Measurements from ENCODE around the gene HPS4.

HPS4 gene

GRCh38 chr22:26494506-26494905 is 10.9 kb upstream of the HPS4 start:
- no peak for DNase-seq

GRCh38 chr22:26492220-26492619 is 8.6 kb upstream of the HPS4 start:
- no peak for DNase-seq

- DNase-seq, result no peak
Measured at GRCh38 chr22:26489447-26490036, 6.0 kb upstream of the HPS4 start.

GRCh38 chr22:26487996-26488395 is 4.4 kb upstream of the HPS4 start:
- no peak for DNase-seq

GRCh38 chr22:26486394-26486793 is 2.8 kb upstream of the HPS4 start:
- DNase-seq, result no peak

GRCh38 chr22:26485806-26486390 is 2.3 kb upstream of the HPS4 start:
- no peak for DNase-seq

GRCh38 chr22:26485013-26485412 is 1.4 kb upstream of the HPS4 start:
- no peak for DNase-seq

- no peak for DNase-seq
Measured at GRCh38 chr22:26484360-26484706, 750 bp upstream of the HPS4 start.

- no peak for DNase-seq
Measured at GRCh38 chr22:26483043-26483438, 542 bp downstream of the HPS4 start.

- DNase-seq, result no peak
Measured at GRCh38 chr22:26482161-26482560, 1.4 kb downstream of the HPS4 start.

GRCh38 chr22:26481694-26482093 is 1.9 kb downstream of the HPS4 start:
- no peak for DNase-seq

GRCh38 chr22:26481112-26481693 is 2.4 kb downstream of the HPS4 start:
- DNase-seq, result no peak

GRCh38 chr22:26480611-26480932 is 3.0 kb downstream of the HPS4 start:
- DNase-seq, result no peak

GRCh38 chr22:26479792-26480610 is 3.6 kb downstream of the HPS4 start:
- no peak for DNase-seq

- DNase-seq, result no peak
Measured at GRCh38 chr22:26479043-26479791, 4.4 kb downstream of the HPS4 start.

GRCh38 chr22:26477341-26477731 is 6.2 kb downstream of the HPS4 start:
- no peak for DNase-seq

- DNase-seq, result no peak
Measured at GRCh38 chr22:26476705-26477340, 6.8 kb downstream of the HPS4 start.

- no peak for DNase-seq
Measured at GRCh38 chr22:26474682-26475081, 8.9 kb downstream of the HPS4 start.

GRCh38 chr22:26471522-26471921 is 12.1 kb downstream of the HPS4 start:
- DNase-seq, result no peak

- DNase-seq, result no peak
Measured at GRCh38 chr22:26470807-26471206, 12.8 kb downstream of the HPS4 start.

GRCh38 chr22:26466196-26466595 is 17.4 kb downstream of the HPS4 start:
- no peak for DNase-seq

GRCh38 chr22:26464312-26464711 is 19.3 kb downstream of the HPS4 start:
- no peak for DNase-seq

GRCh38 chr22:26463688-26464087 is 19.9 kb downstream of the HPS4 start:
- no peak for DNase-seq

Data from amniotic stem cell (primary cell).